PC-9 (cell line): ENCODE measurements around the gene SMAGP.

Source experiments
- CTCF ChIP-seq: fragments of 200-600 bp; sonication (generic); conservative IDR thresholded peaks from 2 replicates; pipeline ENCODE4 v1.6.1; 2017; ENCODE audit warnings: mixed run types, antibody characterized with exemption, mild to moderate bottlenecking, moderate library complexity
- EZH2 ChIP-seq: fragments of 200-600 bp; sonication (generic); IDR thresholded peaks from 2 replicates; pipeline ENCODE4 v1.8.0; 2017; ENCODE audit warnings: antibody characterized with exemption, low read depth

DNA sequence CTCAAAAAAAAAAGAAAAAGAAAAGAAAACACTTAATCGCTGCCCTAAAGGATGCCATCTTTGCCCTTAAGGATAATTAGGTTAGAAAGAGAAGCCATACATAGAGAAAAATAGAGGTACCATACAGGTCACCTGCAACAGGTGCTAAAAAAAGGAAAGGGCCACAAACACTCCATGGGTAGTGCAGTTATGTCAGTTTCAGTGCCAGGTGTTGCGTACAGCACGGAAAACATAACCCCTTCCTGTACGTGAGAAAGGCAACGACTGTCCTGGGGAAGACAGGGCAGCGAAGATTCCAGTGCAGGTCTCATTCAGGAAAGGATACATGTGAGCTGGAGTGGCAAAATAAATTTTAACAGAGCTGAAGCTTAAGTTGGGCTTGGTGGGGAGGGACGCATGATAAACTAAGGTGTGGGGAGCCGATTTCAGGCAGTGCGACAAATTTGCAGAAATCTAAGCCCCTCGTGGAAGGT is 32.1 kb downstream of the SMAGP start:
- TF ChIP-seq CTCF = no peak
- no peak for TF ChIP-seq EZH2
